ENCODE measurements around the gene TFF3. TPM values are rescaled to one million over a fixed set of nuclear protein-coding genes. Genes with fewer than 3 reads are reported as not detected.

The TFF3 gene
- total and polyA plus RNA-seq, 10 of the 15 experiments (the other 5 are each of a cell fraction or from before 2014, with no cell fraction given) = not detected

DNA sequence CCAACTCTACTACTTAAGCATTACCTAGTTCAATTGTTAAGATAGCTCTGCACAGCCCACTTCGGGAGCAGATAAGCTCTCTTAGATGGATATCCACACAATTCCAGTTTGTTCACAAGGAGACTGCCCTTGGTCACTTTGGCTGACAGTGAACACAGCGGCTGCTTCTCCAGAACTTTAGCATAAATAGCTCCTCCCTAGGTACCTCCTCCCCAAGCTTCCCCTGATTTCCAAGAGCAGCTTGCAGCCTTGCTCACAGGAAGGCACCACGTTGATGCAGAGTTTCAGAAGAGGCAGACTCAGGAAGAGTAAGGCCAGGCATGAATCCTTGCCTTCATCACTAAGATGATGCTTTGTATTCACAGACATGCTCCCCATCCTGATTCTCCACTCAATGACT is 24.7 kb downstream of the TFF3 start:
- no peak for DNase-seq (ENCODE audit: low read depth, low spot score)
- in situ Hi-C loops (cut with MboI) (no loop called here), intact Hi-C loops (cut with micrococcal nuclease; ENCODE audit: unreplicated experiment) (no loop called here)
- Histone ChIP-seq H3K4me3 (no peak overlapping the region), H3K9ac (ENCODE audit: control insufficient read depth, insufficient read depth, low read length) (no peak overlapping the region), H3K36me3 (ENCODE audit: control insufficient read depth in 2 of 2, insufficient read depth in 2 of 2, low read length in 1 of 2) (no peaks in the 10 kb centered on the region), H4K20me1 (ENCODE audit: control insufficient read depth, insufficient read depth) (no peaks in the 10 kb centered on the region), H3K27me3 (replicated peaks in 1 of 2; ENCODE audit: control insufficient read depth in 2 of 2, insufficient read depth in 2 of 2, low read length in 1 of 2) (no peaks in the 10 kb centered on the region), H3K4me2 (ENCODE audit: control insufficient read depth, insufficient read depth) (no peak overlapping the region), H3K27ac (ENCODE audit: control insufficient read depth, insufficient read depth) (no peak overlapping the region), H2AFZ (ENCODE audit: control insufficient read depth, low read depth, low read length) (no peak overlapping the region), H3K9me3 (replicated peaks; ENCODE audit: control insufficient read depth, insufficient read depth, low read length) (no peaks in the 10 kb centered on the region; the same call in 2 of the 3 replicates), H3K4me1 (ENCODE audit: control insufficient read depth, insufficient read depth, low read length) (peaks cover 26% of the 10 kb centered on the region), H3K79me2 (ENCODE audit: control insufficient read depth, insufficient read depth, low read length) (no peaks in the 10 kb centered on the region)
- no peak for ATAC-seq
- BruUV-seq (replicated peaks) = no TSS peak
- POLR2A ChIA-PET = no interaction called here
- FAIRE-seq = no peak
- CTCF ChIA-PET = interaction anchor here (0.9 to 1.4 kb wide), 4 partner anchors 11 to 32 kb away, joined by 3 read pairs; no protein-coding TSS in a partner anchor
- no peak for TF ChIP-seq CREM (IDR thresholded peaks at IDR 0.05; ENCODE audit: low read depth)
- TF ChIP-seq CBFB (IDR thresholded peaks at IDR 0.05; ENCODE audit: low read depth) = no peak
- no peak for TF ChIP-seq ZBTB4 (CRISPR knock-in tag; IDR thresholded peaks at IDR 0.05)
- TF ChIP-seq ZBTB33 (IDR thresholded peaks at IDR 0.05) = no peak
- no peak for TF ChIP-seq FOXK2 (IDR thresholded peaks at IDR 0.05)
- no peak for TF ChIP-seq CREB1 (IDR thresholded peaks at IDR 0.05; ENCODE audit: low read depth)
- TF ChIP-seq, protein P1, sequence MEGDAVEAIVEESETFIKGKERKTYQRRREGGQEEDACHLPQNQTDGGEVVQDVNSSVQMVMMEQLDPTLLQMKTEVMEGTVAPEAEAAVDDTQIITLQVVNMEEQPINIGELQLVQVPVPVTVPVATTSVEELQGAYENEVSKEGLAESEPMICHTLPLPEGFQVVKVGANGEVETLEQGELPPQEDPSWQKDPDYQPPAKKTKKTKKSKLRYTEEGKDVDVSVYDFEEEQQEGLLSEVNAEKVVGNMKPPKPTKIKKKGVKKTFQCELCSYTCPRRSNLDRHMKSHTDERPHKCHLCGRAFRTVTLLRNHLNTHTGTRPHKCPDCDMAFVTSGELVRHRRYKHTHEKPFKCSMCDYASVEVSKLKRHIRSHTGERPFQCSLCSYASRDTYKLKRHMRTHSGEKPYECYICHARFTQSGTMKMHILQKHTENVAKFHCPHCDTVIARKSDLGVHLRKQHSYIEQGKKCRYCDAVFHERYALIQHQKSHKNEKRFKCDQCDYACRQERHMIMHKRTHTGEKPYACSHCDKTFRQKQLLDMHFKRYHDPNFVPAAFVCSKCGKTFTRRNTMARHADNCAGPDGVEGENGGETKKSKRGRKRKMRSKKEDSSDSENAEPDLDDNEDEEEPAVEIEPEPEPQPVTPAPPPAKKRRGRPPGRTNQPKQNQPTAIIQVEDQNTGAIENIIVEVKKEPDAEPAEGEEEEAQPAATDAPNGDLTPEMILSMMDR (IDR thresholded peaks at IDR 0.05 in 2 of 3, conservative IDR thresholded peaks at IDR 0.05 in 1 of 3; ENCODE audit: control insufficient read depth in 2 of 3, extremely low read depth in 1 of 3, insufficient read depth in 1 of 3, low read depth in 3 of 3, low read length in 3 of 3) = no peak
- TF ChIP-seq, protein P2, sequence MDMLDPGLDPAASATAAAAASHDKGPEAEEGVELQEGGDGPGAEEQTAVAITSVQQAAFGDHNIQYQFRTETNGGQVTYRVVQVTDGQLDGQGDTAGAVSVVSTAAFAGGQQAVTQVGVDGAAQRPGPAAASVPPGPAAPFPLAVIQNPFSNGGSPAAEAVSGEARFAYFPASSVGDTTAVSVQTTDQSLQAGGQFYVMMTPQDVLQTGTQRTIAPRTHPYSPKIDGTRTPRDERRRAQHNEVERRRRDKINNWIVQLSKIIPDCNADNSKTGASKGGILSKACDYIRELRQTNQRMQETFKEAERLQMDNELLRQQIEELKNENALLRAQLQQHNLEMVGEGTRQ (IDR thresholded peaks at IDR 0.05; ENCODE audit: borderline replicate concordance, low read depth, low read length) = no peak
- TF ChIP-seq ASH2L (IDR thresholded peaks at IDR 0.05; ENCODE audit: borderline replicate concordance, low read depth) = no peak
- TF ChIP-seq RAD21 (IDR thresholded peaks at IDR 0.05; ENCODE audit: insufficient read depth, low read depth, low read length) = no peak
- RAD21 ChIA-PET (ENCODE audit: unreplicated experiment) = interaction anchor here (0.5 to 0.7 kb wide), 2 partner anchors 33 to 52 kb away, joined by 3 read pairs; no protein-coding TSS in a partner anchor
- SMC1A ChIA-PET (ENCODE audit: uncharacterized antibody, unreplicated experiment) = interaction anchor here (1.2 to 1.3 kb wide), 2 partner anchors 32 to 145 kb away, joined by 3 to 5 read pairs; no protein-coding TSS in a partner anchor
- 15% methylated on average over 3 of the region's 3 CpGs for WGBS (ENCODE audit: insufficient coverage, insufficient replicate concordance, low lambda C conversion rate, missing lambda C conversion rate)

All from GM12878 (cell line).